ENCODE measurements around the gene ELAC2. TPM values are rescaled to one million over a fixed set of nuclear protein-coding genes. Genes with fewer than 3 reads are reported as not detected.

Gene ELAC2
- total and polyA plus RNA-seq, 2 of the 4 experiments (the other 2 are of a cell fraction): 75.2 to 80.7 TPM

DNA sequence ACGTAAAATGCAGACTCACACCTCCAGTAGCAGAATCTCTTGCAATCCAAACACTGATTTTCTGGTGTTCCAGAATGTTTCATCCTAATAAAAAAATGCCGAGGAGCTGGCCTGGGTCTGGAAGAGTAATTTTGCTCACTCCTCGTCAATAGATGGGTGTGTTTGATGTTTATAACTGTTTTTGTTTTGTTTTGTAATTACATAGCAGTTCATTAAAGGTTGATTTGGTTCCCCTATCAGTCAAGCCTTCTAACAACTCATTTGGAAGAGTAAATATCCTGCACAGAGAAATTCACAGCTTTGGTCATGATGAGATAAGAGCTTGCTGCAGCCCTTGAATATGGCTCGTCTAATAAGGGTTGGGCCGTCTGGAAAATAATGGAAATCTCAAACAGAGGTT lies 36.8 kb upstream of the ELAC2 start:
- intact Hi-C loops (cut with micrococcal nuclease): no loop called here
- no peak overlapping the region for H3K9ac ChIP-seq (ENCODE audit: low read depth, low read length)
- dilution Hi-C loops (cut with HindIII; ENCODE audit: low sequenced_read_pairs, unreplicated experiment): no loop called here
- H4K91ac ChIP-seq (ENCODE audit: insufficient read depth, low read depth, low read length): no peak overlapping the region
- no peak overlapping the region for H3K14ac ChIP-seq (replicated peaks; ENCODE audit: low read depth, low read length)
- peaks cover 6% of the 10 kb centered on the region for H3K27me3 ChIP-seq (ENCODE audit: control insufficient read depth, insufficient read depth, low read length)
- no peak overlapping the region for H2BK5ac ChIP-seq (ENCODE audit: low read depth, low read length, poor library complexity, severe bottlenecking)
- in situ Hi-C loops (cut with MboI; ENCODE audit: low sequenced_read_pairs): no loop called here
- H3K23ac ChIP-seq (ENCODE audit: low read depth, low read length): no peak overlapping the region
- WGBS, 2 experiments (ENCODE audit: extremely low coverage in 2 of 2, insufficient read length in 1 of 2): 14% methylated on average over 2 of the region's 5 CpGs; no CpG with 5 or more reads in 1 of the 2 experiments
- H3K9me1 ChIP-seq (ENCODE audit: insufficient read depth, low read length): no peaks in the 10 kb centered on the region
- H2AFZ ChIP-seq (replicated peaks; ENCODE audit: low read length, poor library complexity): no peak overlapping the region
- TF ChIP-seq, protein P1, sequence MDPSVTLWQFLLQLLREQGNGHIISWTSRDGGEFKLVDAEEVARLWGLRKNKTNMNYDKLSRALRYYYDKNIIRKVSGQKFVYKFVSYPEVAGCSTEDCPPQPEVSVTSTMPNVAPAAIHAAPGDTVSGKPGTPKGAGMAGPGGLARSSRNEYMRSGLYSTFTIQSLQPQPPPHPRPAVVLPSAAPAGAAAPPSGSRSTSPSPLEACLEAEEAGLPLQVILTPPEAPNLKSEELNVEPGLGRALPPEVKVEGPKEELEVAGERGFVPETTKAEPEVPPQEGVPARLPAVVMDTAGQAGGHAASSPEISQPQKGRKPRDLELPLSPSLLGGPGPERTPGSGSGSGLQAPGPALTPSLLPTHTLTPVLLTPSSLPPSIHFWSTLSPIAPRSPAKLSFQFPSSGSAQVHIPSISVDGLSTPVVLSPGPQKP (IDR thresholded peaks at IDR 0.05; ENCODE audit: borderline replicate concordance, low read depth, low read length): no peak
- no peak for TF ChIP-seq CTCF (conservative IDR thresholded peaks at IDR 0.05; ENCODE audit: low read depth, low read length)
- no peak for TF ChIP-seq RFX5 (IDR thresholded peaks at IDR 0.05; ENCODE audit: low read depth, low read length)
- TF ChIP-seq BHLHE40 (IDR thresholded peaks at IDR 0.05; ENCODE audit: low read depth, low read length): no peak
- no peak for TF ChIP-seq CEBPB (IDR thresholded peaks at IDR 0.05; ENCODE audit: low read depth, low read length)
- no peak for TF ChIP-seq RAD21 (IDR thresholded peaks at IDR 0.05; ENCODE audit: low read length)
- TF ChIP-seq, protein P2, sequence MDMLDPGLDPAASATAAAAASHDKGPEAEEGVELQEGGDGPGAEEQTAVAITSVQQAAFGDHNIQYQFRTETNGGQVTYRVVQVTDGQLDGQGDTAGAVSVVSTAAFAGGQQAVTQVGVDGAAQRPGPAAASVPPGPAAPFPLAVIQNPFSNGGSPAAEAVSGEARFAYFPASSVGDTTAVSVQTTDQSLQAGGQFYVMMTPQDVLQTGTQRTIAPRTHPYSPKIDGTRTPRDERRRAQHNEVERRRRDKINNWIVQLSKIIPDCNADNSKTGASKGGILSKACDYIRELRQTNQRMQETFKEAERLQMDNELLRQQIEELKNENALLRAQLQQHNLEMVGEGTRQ (IDR thresholded peaks at IDR 0.05; ENCODE audit: low read depth, low read length): no peak
- TF ChIP-seq RCOR1 (IDR thresholded peaks at IDR 0.05; ENCODE audit: insufficient replicate concordance, low read length): no peak
- TF ChIP-seq SMC3 (IDR thresholded peaks at IDR 0.05; ENCODE audit: low read depth, low read length): no peak
- no peak for TF ChIP-seq CHD1 (IDR thresholded peaks at IDR 0.05; ENCODE audit: low read depth, low read length)
- no peak for TF ChIP-seq MAFK (IDR thresholded peaks at IDR 0.05; ENCODE audit: low read depth, low read length)
- no peak for TF ChIP-seq POLR2A (IDR thresholded peaks at IDR 0.05; ENCODE audit: low read depth, low read length)
- TF ChIP-seq MAZ (IDR thresholded peaks at IDR 0.05; ENCODE audit: borderline replicate concordance, low read depth, low read length): no peak
- TF ChIP-seq FOS (IDR thresholded peaks at IDR 0.05; ENCODE audit: low read depth, low read length): no peak
- no peak for TF ChIP-seq MXI1 (IDR thresholded peaks at IDR 0.05; ENCODE audit: borderline replicate concordance, low read depth, low read length)
- TF ChIP-seq NFE2L2 (IDR thresholded peaks at IDR 0.05; ENCODE audit: low read depth, low read length): no peak
- H4K8ac ChIP-seq (ENCODE audit: low read depth in 2 of 2, low read length in 2 of 2): no peak overlapping the region
- no peaks in the 10 kb centered on the region for H4K20me1 ChIP-seq (ENCODE audit: insufficient read depth, low read length)
- H2AK9ac ChIP-seq (replicated peaks; ENCODE audit: low read depth, low read length, poor library complexity): no peak overlapping the region
- no peak overlapping the region for H2BK15ac ChIP-seq (ENCODE audit: low read depth, low read length)
- H2BK20ac ChIP-seq (ENCODE audit: low read depth, low read length): no peak overlapping the region
- H3K9me3 ChIP-seq (ENCODE audit: control insufficient read depth, insufficient read depth, low read length): no peaks in the 10 kb centered on the region
- BruUV-seq (replicated peaks): no TSS peak
- no peaks in the 10 kb centered on the region for H3K36me3 ChIP-seq (ENCODE audit: control insufficient read depth, insufficient read depth, low read length)
- ChIA-PET CTCF (no interaction called here), POLR2A (ENCODE audit: unreplicated experiment) (no interaction called here)
- ATAC-seq (ENCODE audit: low read depth): no peak
- no peak overlapping the region for H3K56ac ChIP-seq (ENCODE audit: extremely low read depth, insufficient read depth, low read length)
- no peak overlapping the region for H3K18ac ChIP-seq (ENCODE audit: low read depth, low read length)
- H3K79me1 ChIP-seq (ENCODE audit: low read depth in 1 of 2, low read length in 2 of 2): no peaks in the 10 kb centered on the region
- DNase-seq: no peak
- no peak overlapping the region for H2BK120ac ChIP-seq (ENCODE audit: low read depth, low read length)
- H3K4ac ChIP-seq (ENCODE audit: low read depth, low read length): no peak overlapping the region
- H3K4me2 ChIP-seq (ENCODE audit: low read depth, low read length): no peak overlapping the region
- no peak overlapping the region for H3K27ac ChIP-seq (ENCODE audit: insufficient read depth, low read length)
- no peaks in the 10 kb centered on the region for H3K4me1 ChIP-seq (ENCODE audit: control insufficient read depth, insufficient read depth, low read length)
- no peak overlapping the region for H3K4me3 ChIP-seq (ENCODE audit: insufficient read depth, low read depth, low read length)
- no peak overlapping the region for H2AK5ac ChIP-seq (ENCODE audit: low read depth, low read length)
- H4K5ac ChIP-seq (ENCODE audit: low read depth, low read length): no peak overlapping the region
